Measurements from ENCODE around the gene WNT6. TPM values are rescaled to one million over a fixed set of nuclear protein-coding genes. Genes with fewer than 3 reads are reported as not detected.

The WNT6 gene
- total RNA-seq, 4 donors from 2014 or later: 0.73 to 0.76 TPM; not detected in 2

GRCh38 chr2:218858671-218859555 is 692 bp upstream of the WNT6 start:
- TF ChIP-seq POLR2A (IDR thresholded peaks at IDR 0.05): no peak
- TF ChIP-seq CTCF (IDR thresholded peaks at IDR 0.05): no peak
- H3K4me3 ChIP-seq: peak overlapping the region; percentile 20 to 64 (median 40)
- no peak for DNase-seq
- peaks cover 15 to 33% (median 21%) of the 10 kb centered on the region in 3 donors for H3K4me1 ChIP-seq
- 2 to 41% methylated on average over 8 to 22 of the region's 51 CpGs for WGBS, 2 donors
- intact Hi-C loops (cut with DNase I): no loop called here
- H3K36me3 ChIP-seq: no peaks in the 10 kb centered on the region
- H3K9me3 ChIP-seq: no peaks in the 10 kb centered on the region
- no peak overlapping the region for H3K27ac ChIP-seq
- peaks cover 23 to 100% (median 37%) of the 10 kb centered on the region in 4 donors for H3K27me3 ChIP-seq

DNA sequence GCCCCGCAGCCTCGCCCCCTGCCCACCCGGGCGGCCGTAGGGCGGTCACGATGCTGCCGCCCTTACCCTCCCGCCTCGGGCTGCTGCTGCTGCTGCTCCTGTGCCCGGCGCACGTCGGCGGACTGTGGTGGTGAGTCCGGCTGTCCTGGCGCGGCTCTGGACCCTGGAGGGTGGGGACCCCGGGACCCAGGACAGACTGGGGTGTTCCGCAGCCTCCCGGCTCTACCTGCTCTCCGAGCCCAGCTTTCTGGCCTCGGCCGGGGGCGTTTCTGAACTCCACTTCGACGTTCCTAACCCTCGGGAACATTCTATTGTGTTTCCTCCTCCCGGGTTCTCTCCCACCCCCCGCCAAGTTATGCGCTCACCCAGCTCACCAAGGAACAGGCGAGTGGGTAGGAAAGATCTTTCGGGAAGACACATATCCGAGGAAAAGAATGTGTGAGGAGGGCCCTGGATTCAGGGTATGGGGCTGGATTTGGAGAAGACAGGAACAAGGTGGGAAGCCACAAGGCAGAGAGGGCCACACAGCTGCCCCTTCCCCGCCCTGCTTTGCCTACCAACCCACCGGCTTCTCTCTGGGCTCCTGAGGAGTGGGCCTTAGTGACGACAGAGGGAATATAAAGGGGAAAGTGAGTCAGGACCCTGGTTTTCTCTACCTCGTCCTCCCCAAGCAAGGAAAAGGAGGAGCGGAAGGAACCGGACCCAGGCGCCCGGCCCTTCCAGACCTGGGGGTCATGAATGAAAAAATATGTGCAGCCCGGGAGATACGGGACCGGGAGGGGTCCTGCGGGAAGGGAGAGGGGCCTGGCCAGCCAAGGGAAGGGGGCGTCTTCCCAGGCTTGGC is 605 bp downstream of the WNT6 start:
- Histone ChIP-seq H3K27me3 (peaks cover 23 to 100% (median 37%) of the 10 kb centered on the region in 4 donors), H3K9me3 (no peaks in the 10 kb centered on the region), H3K4me1 (peaks cover 15 to 35% (median 21%) of the 10 kb centered on the region in 3 donors), H3K4me3 (peak overlapping the region; percentile 20 to 64 (median 40)), H3K27ac (peak overlapping the region in 2 of 4 donors; percentile 30 to 59), H3K36me3 (no peaks in the 10 kb centered on the region)
- intact Hi-C loops (cut with DNase I): no loop called here
- DNase-seq: no peak
- no peak for TF ChIP-seq POLR2A (IDR thresholded peaks at IDR 0.05)
- TF ChIP-seq CTCF (IDR thresholded peaks at IDR 0.05): no peak
- 2 to 3% methylated on average over 13 to 15 of the region's 47 CpGs for WGBS, 2 donors

- intact Hi-C loops (cut with DNase I): no loop called here
- Histone ChIP-seq H3K27ac (peak overlapping the region in 2 of 4 donors; percentile 0 to 59), H3K27me3 (peaks cover 23 to 100% (median 35%) of the 10 kb centered on the region in 4 donors), H3K9me3 (no peaks in the 10 kb centered on the region), H3K4me3 (peak overlapping the region in 3 of 4 donors; percentile 31 to 64 (median 50)), H3K36me3 (no peaks in the 10 kb centered on the region), H3K4me1 (peaks cover 15 to 43% (median 21%) of the 10 kb centered on the region in 3 donors)
- no peak for DNase-seq
- no peak for TF ChIP-seq POLR2A (IDR thresholded peaks at IDR 0.05)
- TF ChIP-seq CTCF (IDR thresholded peaks at IDR 0.05): no peak
- WGBS, 2 donors: 1 to 3% methylated on average over 12 to 19 of the region's 21 CpGs
Measured at GRCh38 chr2:218860950-218861381, 1.4 kb downstream of the WNT6 start.

- H3K27me3 ChIP-seq: peaks cover 23 to 100% (median 35%) of the 10 kb centered on the region in 4 donors
- H3K4me3 ChIP-seq: no peak overlapping the region
- no peaks in the 10 kb centered on the region for H3K36me3 ChIP-seq
- no peak for TF ChIP-seq POLR2A (IDR thresholded peaks at IDR 0.05)
- TF ChIP-seq CTCF (IDR thresholded peaks at IDR 0.05): no peak
- H3K4me1 ChIP-seq: peaks cover 15 to 46% (median 21%) of the 10 kb centered on the region in 3 donors
- no peak for DNase-seq
- WGBS, 2 donors: 62 to 74% methylated on average over 6 to 7 of the region's 7 CpGs
- no peak overlapping the region for H3K27ac ChIP-seq
- no peaks in the 10 kb centered on the region for H3K9me3 ChIP-seq
- intact Hi-C loops (cut with DNase I): no loop called here
Measured at GRCh38 chr2:218861645-218862318, 2.2 kb downstream of the WNT6 start.

Measured in esophagus squamous epithelium (tissue), 5 donors.